Measurements from ENCODE around the gene GALNTL6. TPM values are rescaled to one million over a fixed set of nuclear protein-coding genes. Genes with fewer than 3 reads are reported as not detected.

The GALNTL6 gene
- total and polyA plus RNA-seq, 8 donors: 0.15 to 0.87 (median 0.58) TPM; not detected in 3

GRCh38 chr4:172207886-172208285 lies 394.7 kb downstream of the GALNTL6 start:
- TF ChIP-seq EP300 (IDR thresholded peaks at IDR 0.05): no peak
- TF ChIP-seq CTCF (IDR thresholded peaks at IDR 0.05): no peak
- TF ChIP-seq POLR2AphosphoS5 (IDR thresholded peaks at IDR 0.05): no peak
- TF ChIP-seq POLR2A (IDR thresholded peaks at IDR 0.05): no peak
- Histone ChIP-seq H3K27ac (no peak overlapping the region), H3K27me3 (no peaks in the 10 kb centered on the region), H3K4me1 (no peaks in the 10 kb centered on the region), H3K9me3 (no peaks in the 10 kb centered on the region), H3K4me3 (no peak overlapping the region), H3K36me3 (no peaks in the 10 kb centered on the region)
- DNase-seq: no peak
- intact Hi-C loops (cut with DNase I; ENCODE audit: low total_unique reads): no loop called here
- 46 to 59% (median 51%) methylated on average over 3 of the region's 3 CpGs for WGBS, 5 donors

- intact Hi-C loops (cut with DNase I; ENCODE audit: low total_unique reads): no loop called here
- DNase-seq: no peak
- Histone ChIP-seq H3K4me3 (no peak overlapping the region), H3K4me1 (no peaks in the 10 kb centered on the region), H3K36me3 (no peaks in the 10 kb centered on the region), H3K9me3 (no peaks in the 10 kb centered on the region), H3K27ac (no peak overlapping the region), H3K27me3 (no peaks in the 10 kb centered on the region)
- WGBS, 5 donors: 0 to 2% (median 0%) methylated on average over 1 of the region's 1 CpG
- TF ChIP-seq EP300 (IDR thresholded peaks at IDR 0.05) (no peak), CTCF (IDR thresholded peaks at IDR 0.05) (no peak), POLR2AphosphoS5 (IDR thresholded peaks at IDR 0.05) (no peak), POLR2A (IDR thresholded peaks at IDR 0.05) (no peak)
Observed at GRCh38 chr4:172220679-172221078, 407.5 kb downstream of the GALNTL6 start.

- Histone ChIP-seq H3K36me3 (no peaks in the 10 kb centered on the region), H3K9me3 (no peaks in the 10 kb centered on the region), H3K27me3 (no peaks in the 10 kb centered on the region), H3K27ac (no peak overlapping the region), H3K4me3 (no peak overlapping the region), H3K4me1 (no peaks in the 10 kb centered on the region)
- 89 to 98% (median 94%) methylated on average over 5 of the region's 5 CpGs for WGBS, 5 donors
- TF ChIP-seq CTCF (IDR thresholded peaks at IDR 0.05): no peak
- no peak for TF ChIP-seq EP300 (IDR thresholded peaks at IDR 0.05)
- TF ChIP-seq POLR2AphosphoS5 (IDR thresholded peaks at IDR 0.05): no peak
- no peak for TF ChIP-seq POLR2A (IDR thresholded peaks at IDR 0.05)
- intact Hi-C loops (cut with DNase I; ENCODE audit: low total_unique reads): no loop called here
- DNase-seq: no peak
Observed at GRCh38 chr4:172225457-172225856, 412.3 kb downstream of the GALNTL6 start.

- Histone ChIP-seq H3K36me3 (no peaks in the 10 kb centered on the region), H3K27me3 (no peaks in the 10 kb centered on the region), H3K9me3 (no peaks in the 10 kb centered on the region), H3K27ac (no peak overlapping the region), H3K4me3 (no peak overlapping the region), H3K4me1 (no peaks in the 10 kb centered on the region)
- TF ChIP-seq POLR2A (IDR thresholded peaks at IDR 0.05) (no peak), CTCF (IDR thresholded peaks at IDR 0.05) (no peak), EP300 (IDR thresholded peaks at IDR 0.05) (no peak)
- no peak for DNase-seq
- intact Hi-C loops (cut with DNase I; ENCODE audit: low total_unique reads): no loop called here
- WGBS, 5 donors: 45 to 49% (median 46%) methylated on average over 5 of the region's 5 CpGs
Observed at GRCh38 chr4:172232966-172233365, 419.8 kb downstream of the GALNTL6 start.

Measured in stomach (tissue), 9 donors.